Endothelial cell of hepatic sinusoid (primary cell): ENCODE measurements around the gene SRP14.
"Not testable (repeated sequence)": the region's sequence is repeated elsewhere in the genome, so short reads cannot be mapped to it uniquely, and the experiment has no call there.

Experiments
- in situ Hi-C: cut with HindIII; loops from 2 replicates; pipeline ENCODE4 v1.10.0; 2017; ENCODE audit warnings: low sequenced_read_pairs

SRP14 gene, protein sequence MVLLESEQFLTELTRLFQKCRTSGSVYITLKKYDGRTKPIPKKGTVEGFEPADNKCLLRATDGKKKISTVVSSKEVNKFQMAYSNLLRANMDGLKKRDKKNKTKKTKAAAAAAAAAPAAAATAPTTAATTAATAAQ

GRCh38 chr15:40038638-40039543 lies at the start of gene SRP14:
Gene SRP14, minus strand, starts transcription at chr15:40039181. Its CDS starts 65 bp downstream, at chr15:40039116.
- in situ Hi-C loops, result no loop called here

GRCh38 chr15:40087991-40088928 lies 49.3 kb upstream of the SRP14 start:
- in situ Hi-C loops, result no loop called here

DNA sequence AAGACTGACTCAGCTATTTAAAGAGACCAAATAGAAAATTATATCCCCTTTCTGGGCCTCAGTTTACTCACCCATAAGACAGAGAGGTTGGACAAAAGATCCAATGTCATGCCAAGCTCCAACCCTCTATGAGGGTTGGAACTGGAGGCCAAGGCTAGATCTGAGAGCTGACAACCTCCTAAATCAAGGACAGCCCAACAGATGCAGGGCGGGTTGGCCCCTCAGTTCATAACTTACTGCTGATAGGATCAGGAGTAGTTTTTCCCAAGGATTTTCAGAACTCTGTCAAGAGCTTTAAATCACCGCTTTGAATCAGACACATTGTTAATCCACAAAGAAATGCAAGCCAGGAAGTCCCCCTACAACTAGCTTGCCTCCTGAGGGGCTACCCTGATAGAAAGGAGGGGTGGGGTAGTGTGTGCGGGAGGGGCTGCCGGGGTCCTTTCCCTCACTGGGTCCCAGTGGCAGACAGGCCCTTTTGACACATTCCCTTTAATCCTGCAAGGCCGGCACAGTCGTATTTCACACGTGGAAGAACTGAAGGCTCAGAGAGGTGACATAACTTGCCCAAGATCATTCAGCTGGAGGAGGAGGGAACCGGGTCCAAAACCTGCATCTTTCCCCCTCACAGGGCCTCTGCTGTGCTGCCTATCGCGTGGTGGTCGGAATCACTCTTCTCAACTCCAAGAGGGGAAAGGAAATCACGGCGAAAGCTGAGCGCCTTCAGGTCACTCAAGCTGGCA lies 48.3 kb upstream of the SRP14 start:
- in situ Hi-C loops, result no loop called here

- in situ Hi-C loops, result no loop called here
Measured at GRCh38 chr15:40085266-40085665, 46.3 kb upstream of the SRP14 start.

- in situ Hi-C loops, result loop anchor here (5.0 kb wide), 1 partner anchor 68 kb away; no protein-coding TSS in a partner anchor
Measured at GRCh38 chr15:40084650-40085049, 45.7 kb upstream of the SRP14 start.

- in situ Hi-C loops, result loop anchor here (5.0 kb wide), 1 partner anchor 70 kb away; no protein-coding TSS in a partner anchor
Measured at GRCh38 chr15:40082195-40082883, 43.4 kb upstream of the SRP14 start.

DNA sequence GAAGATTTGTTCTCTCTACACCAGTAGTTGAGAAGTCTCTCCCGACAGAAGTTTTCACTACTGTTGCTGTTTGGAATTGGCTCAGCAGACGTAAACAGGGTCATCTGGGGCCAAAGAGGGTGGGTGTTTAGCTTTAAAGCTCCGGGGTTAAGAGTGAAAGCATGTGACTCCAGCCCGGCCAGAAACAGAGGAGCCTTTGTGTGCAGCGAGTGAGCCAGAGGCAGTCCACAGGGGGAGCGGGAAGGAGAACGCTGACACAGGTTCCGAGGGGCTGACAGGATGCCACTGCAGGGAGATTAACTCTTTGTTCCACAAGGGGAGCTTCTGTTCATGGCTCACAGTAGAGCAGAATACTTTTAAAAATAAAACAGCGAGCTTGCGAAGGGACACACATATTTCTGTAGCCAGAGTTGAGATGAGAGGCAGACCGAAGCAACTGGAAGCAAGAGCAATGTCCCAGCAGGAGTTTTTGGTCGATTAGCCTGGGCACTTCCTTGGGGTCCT lies 42.8 kb upstream of the SRP14 start:
- in situ Hi-C loops, result loop anchor here (5.0 kb wide), 1 partner anchor 71 kb away; no protein-coding TSS in a partner anchor

DNA sequence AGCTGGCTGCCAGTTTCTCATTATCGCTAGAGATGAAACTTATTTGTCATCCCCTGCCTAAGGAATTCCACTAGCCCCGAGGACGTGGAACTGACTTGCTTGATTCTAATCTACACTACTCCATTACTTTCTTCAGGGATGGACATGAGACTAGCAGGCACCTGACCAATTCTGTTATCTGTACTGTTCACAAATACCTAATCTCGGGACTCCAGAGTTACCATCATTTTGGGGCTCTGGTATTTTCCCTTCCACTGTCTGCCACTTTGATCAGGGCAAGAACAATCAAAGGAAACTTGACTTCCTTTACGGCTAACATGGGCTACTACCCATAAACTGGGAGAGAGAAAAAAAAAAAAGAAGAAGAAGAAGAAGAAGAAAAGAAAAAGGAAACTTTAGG lies 41.9 kb upstream of the SRP14 start:
- in situ Hi-C loops, result loop anchor here (5.0 kb wide), 1 partner anchor 71 kb away; no protein-coding TSS in a partner anchor

DNA sequence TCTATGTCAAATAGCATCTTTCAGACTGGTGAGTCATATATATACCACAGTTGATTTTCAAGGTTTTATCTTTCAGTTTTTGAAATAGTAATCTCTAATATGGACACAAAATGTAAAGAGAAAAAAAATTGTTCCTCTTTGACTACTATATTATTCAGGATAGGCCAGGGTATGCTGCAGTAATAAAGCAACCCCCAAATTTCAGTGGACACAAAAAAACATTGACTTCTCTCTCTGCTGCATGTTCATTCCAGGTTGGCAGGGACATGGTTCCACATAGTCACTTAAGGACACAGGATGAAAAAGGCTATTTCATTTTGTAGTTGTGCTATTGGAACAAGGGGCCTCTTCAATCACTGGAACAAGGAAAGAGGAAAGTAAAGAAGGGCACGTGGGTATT lies 41.1 kb upstream of the SRP14 start:
- in situ Hi-C loops, result loop anchor here (5.0 kb wide), 1 partner anchor 72 kb away; no protein-coding TSS in a partner anchor

DNA sequence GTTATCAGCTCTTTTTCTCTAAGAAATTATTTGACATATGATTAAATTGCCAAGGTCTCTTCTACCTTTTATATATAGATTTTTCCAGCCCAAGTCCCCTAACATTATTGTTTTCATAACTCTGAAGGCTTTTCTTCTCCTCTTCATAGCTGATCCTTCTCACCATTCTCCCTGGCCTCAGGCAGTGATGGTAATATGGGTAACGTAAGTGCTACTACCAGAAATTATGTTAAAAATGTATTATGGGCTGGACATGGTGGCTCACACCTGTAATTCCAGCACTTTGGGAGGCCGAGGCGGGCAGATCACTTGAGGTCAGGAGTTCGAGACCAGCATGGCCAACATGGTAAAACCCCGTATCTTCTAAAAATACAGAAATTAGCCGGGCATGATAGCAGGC lies 40.5 kb upstream of the SRP14 start:
- in situ Hi-C loops, result no loop called here

DNA sequence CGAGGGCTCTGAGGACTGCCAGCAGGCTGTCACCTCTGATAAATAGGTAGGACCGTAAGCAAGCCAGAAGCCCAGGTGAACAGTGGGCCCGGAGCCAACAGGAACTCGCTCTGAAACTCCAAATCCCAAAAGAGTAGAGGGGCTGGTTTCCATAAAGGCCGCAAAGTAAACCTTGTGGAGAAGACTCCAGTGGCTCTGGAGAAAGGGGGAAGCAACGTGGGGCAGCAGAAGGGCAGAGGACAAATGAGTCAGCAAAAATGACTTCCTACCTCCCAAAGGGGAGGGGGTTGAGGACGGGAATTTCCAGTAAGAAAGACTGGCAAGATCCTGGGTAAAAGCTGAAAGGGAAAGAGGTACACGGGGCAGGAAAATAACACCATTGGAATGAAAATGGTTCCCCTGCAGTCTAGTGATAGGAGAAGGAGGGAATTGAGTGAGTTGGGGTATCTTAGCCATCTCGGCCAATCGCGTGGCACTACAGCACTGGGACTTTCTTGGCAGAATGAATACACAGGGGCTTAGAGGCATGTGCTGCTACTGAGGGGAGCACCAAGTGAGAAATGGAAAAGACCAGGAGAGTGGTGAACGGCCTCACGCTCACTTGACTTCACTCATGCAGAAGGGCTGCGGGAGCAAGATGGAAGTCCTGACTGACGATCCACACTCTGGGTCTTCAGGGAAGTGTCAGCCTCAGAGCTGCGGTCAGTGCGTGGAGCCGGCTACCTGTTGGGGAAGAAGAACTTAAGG lies 36.5 kb upstream of the SRP14 start:
- in situ Hi-C loops, result no loop called here

DNA sequence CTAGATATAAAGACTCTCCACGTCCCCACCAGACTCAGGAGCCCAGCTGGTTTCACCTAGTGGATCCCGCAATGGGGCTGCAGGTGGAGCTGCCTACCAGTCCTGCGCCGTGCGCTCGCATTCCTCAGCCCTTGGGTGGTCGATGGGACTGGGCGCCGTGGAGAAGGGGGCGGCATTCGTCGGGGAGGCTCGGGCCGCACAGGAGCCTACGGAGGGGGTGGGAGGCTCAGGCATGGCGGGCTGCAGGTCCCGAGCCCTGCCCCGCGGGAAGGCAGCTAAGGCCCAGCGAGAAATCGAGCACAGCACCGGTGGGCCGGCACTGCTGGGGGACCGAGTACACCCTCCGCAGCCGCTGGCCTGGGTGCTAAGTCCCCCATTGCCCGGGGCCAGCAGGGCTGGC lies 35.7 kb upstream of the SRP14 start:
- in situ Hi-C loops, result not testable (repeated sequence)

GRCh38 chr15:40073716-40074490 lies 34.9 kb upstream of the SRP14 start:
- in situ Hi-C loops, result not testable (repeated sequence)

DNA sequence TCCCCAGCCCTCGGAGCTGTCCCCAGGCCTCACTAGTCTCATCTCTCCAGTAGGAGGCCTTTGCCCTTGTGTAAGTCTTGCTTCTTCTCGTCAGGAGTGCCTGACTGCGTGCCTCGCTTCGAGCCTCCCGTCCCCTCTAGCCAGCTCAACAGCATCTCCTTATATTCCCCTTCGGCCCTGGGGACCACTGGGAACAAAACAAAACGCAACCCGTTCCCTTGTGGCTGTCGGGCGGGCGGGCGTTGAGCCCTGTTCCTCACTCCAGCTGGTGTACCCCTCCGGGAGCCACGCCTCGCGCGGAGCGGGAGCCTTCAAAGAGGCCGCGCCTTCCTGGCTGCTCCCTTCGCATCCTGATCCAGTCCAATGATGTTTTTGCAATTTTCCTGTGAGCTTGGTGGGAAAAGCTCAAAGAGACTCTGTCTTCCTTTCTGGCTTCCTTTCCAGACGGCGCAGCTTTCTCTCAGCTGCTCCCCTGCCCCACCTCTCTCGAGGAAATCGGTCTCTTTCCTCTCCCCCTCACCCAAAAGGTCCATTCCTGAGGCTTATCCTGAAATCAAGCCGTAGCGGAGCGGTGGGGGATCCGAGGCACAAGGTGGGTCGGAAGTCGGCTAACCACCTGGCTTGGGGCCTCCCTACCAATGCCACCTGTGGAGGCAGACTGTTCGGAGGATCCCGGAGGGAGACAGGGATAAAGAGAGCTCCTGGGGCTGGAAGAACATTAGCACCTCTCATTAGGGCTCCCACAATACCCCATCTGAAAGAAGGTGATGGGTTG lies 33.4 kb upstream of the SRP14 start:
- in situ Hi-C loops, result no loop called here

- in situ Hi-C loops, result no loop called here
Measured at GRCh38 chr15:40070608-40071218, 31.7 kb upstream of the SRP14 start.

DNA sequence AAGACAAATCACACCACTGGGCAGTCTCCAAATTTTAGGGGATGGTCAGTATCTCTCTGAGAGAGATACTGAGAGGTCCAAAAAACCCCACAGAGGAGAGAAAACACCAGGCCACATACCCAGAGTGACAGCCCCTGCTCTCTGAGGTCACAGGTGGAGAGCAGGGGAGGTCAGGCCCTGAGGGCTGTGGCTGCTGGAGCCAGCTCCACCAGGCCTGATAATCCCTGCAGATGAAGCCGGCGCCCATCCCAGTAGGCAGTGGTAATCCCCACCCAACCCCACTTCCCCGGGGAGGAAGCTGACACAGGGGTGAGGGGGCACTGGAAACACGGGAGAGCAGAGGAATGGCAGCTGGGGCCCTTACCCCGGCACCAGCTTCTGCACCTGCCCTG lies 31.2 kb upstream of the SRP14 start:
- in situ Hi-C loops, result no loop called here
